GM12878 (cell line): ENCODE results near the gene STARD13. TPM values are rescaled to one million over a fixed set of nuclear protein-coding genes. Genes with fewer than 3 reads are reported as not detected.

Experiments used
- ATAC-seq: fragments of 200-7000 bp; cut with Tn5 transposase; 3 replicates; pipeline ENCODE4 v1.9.1; 2020; ENCODE audit warnings: mild to moderate bottlenecking, moderate library complexity
- BruUV-seq: library from RNA; stranded (reverse); fragments of 400-500 nt; replicated peaks from 2 replicates; lab custom pipeline; 2021; lab: Mats Ljungman, UMichigan
- CTCF ChIA-PET: fragments of 300-600 bp; sonication (Branson Sonifier 250); formaldehyde crosslinking; extraction: SDS; loops from one replicate; lab custom pipeline; 2021; ENCODE audit warnings: inconsistent platforms; lab: Yijun Ruan, JAX
- POLR2A ChIA-PET: fragments of 350-600 bp; formaldehyde crosslinking; extraction: SDS; loops from one replicate; lab custom pipeline; 2021; ENCODE audit warnings: inconsistent platforms; lab: Charles Lee
- RAD21 ChIA-PET: fragments of 300-600 bp; sonication (Branson Sonifier 250); formaldehyde crosslinking; loops from one replicate; lab custom pipeline; 2023; ENCODE audit warnings: antibody characterized with exemption; ENCODE audit not compliant: unreplicated experiment; lab: Charles Lee
- SMC1A ChIA-PET: fragments of 300-600 bp; sonication (Branson Sonifier 250); formaldehyde crosslinking; loops from one replicate; lab custom pipeline; 2023; ENCODE audit not compliant: unreplicated experiment, uncharacterized antibody; lab: Charles Lee
- DNase-seq: peaks from one replicate; pipeline ENCODE4 v3.0.0-alpha.2; 2011; ENCODE audit warnings: low read depth, low spot score
- FAIRE-seq: peaks from 3 replicates; lab custom pipeline; 2011; peaks lifted over from hg19 to GRCh38; lab: Jason Lieb, UNC
- H2AFZ ChIP-seq: 2 replicates; pipeline ENCODE4 v1.6.0; 2011; ENCODE audit warnings: low read depth, low read length, control low read depth; ENCODE audit not compliant: control insufficient read depth
- H3K27ac ChIP-seq: 2 replicates; pipeline ENCODE4 v1.5.1; 2011; ENCODE audit warnings: control low read depth; ENCODE audit not compliant: control insufficient read depth, insufficient read depth
- H3K27me3 ChIP-seq, 2 experiments: replicated peaks in 1 of 2; 2 replicates each; pipeline versions ENCODE4 v1.6.0 to v1.6.1; 2011; ENCODE audit warnings: low read length in 1 of 2; ENCODE audit not compliant: control insufficient read depth in 2 of 2, insufficient read depth in 2 of 2
- H3K36me3 ChIP-seq, 2 experiments: 2 replicates each; pipeline ENCODE4 v1.5.1; 2011; ENCODE audit warnings: low read length in 1 of 2; ENCODE audit not compliant: control insufficient read depth in 2 of 2, insufficient read depth in 2 of 2
- H3K4me1 ChIP-seq: 2 replicates; pipeline ENCODE4 v1.6.1; 2011; ENCODE audit warnings: mild to moderate bottlenecking, low read length, moderate library complexity, mixed read lengths; ENCODE audit not compliant: control insufficient read depth, insufficient read depth
- H3K4me2 ChIP-seq: 2 replicates; pipeline ENCODE4 v1.6.0; 2011; ENCODE audit warnings: control low read depth; ENCODE audit not compliant: control insufficient read depth, insufficient read depth
- H3K4me3 ChIP-seq: fragments of 200-600 bp; sonication (generic); 2 replicates; pipeline ENCODE4 v1.5.1; 2016
- H3K79me2 ChIP-seq: 2 replicates; pipeline ENCODE4 v1.6.0; 2011; ENCODE audit warnings: low read length; ENCODE audit not compliant: control insufficient read depth, insufficient read depth
- H3K9ac ChIP-seq: 2 replicates; pipeline ENCODE4 v1.8.0; 2011; ENCODE audit warnings: low read length, control low read depth, mixed read lengths; ENCODE audit not compliant: control insufficient read depth, insufficient read depth
- H3K9me3 ChIP-seq: replicated peaks from 3 replicates; pipeline ENCODE4 v1.5.1; 2011; ENCODE audit warnings: mild to moderate bottlenecking, low read length; ENCODE audit not compliant: control insufficient read depth, insufficient read depth
- H4K20me1 ChIP-seq: 2 replicates; pipeline ENCODE4 v1.6.0; 2011; ENCODE audit not compliant: control insufficient read depth, insufficient read depth
- FOXM1 ChIP-seq: IDR thresholded peaks from 2 replicates; pipeline ENCODE4 v1.6.1; 2012; ENCODE audit warnings: low read depth, mild to moderate bottlenecking, inconsistent platforms, low read length, moderate library complexity
- GABPA ChIP-seq: IDR thresholded peaks from 2 replicates; pipeline ENCODE4 v1.6.1; 2014; ENCODE audit warnings: antibody characterized with exemption, low read depth, mild to moderate bottlenecking, inconsistent platforms
- HDAC6 ChIP-seq: fragments of 200-600 bp; sonication (generic); IDR thresholded peaks from one replicate; pipeline ENCODE4 v1.8.0; 2017; ENCODE audit warnings: antibody characterized with exemption; ENCODE audit not compliant: unreplicated experiment
- IRF3 ChIP-seq: fragments of 450-650 bp; IDR thresholded peaks from 2 replicates; pipeline ENCODE4 v1.6.1; 2014; ENCODE audit warnings: mild to moderate bottlenecking
- IRF4 ChIP-seq: IDR thresholded peaks from 2 replicates; pipeline ENCODE4 v1.6.1; 2011; ENCODE audit warnings: low read depth, low read length
- MYB ChIP-seq: fragments of 150-350 bp; IDR thresholded peaks from 2 replicates; pipeline ENCODE4 v1.6.1; 2014; ENCODE audit warnings: mild to moderate bottlenecking, low read depth, low read length, borderline replicate concordance
- POLR2A ChIP-seq: IDR thresholded peaks from 2 replicates; pipeline ENCODE4 v1.6.1; 2011; ENCODE audit warnings: low read depth, mild to moderate bottlenecking, low read length
- POLR2AphosphoS2 ChIP-seq: IDR thresholded peaks from 2 replicates; pipeline ENCODE4 v1.6.1; 2011; ENCODE audit warnings: low read depth, mild to moderate bottlenecking, low read length, improper control_type of control experiment, moderate library complexity
- SMARCA5 ChIP-seq: fragments of 450-650 bp; IDR thresholded peaks from 2 replicates; pipeline ENCODE4 v1.6.1; 2017; ENCODE audit warnings: mild to moderate bottlenecking
- ZBTB40 ChIP-seq: fragments of 450-650 bp; IDR thresholded peaks from 2 replicates; pipeline ENCODE4 v1.6.1; 2016; ENCODE audit warnings: mild to moderate bottlenecking, moderate library complexity, borderline replicate concordance
- ZNF687 ChIP-seq: fragments of 450-650 bp; IDR thresholded peaks from 2 replicates; pipeline ENCODE4 v1.6.1; 2017; ENCODE audit warnings: mild to moderate bottlenecking, moderate library complexity
- ZZZ3 ChIP-seq: IDR thresholded peaks from 2 replicates; pipeline ENCODE4 v1.6.1; 2011; ENCODE audit warnings: low read depth; ENCODE audit not compliant: control insufficient read depth, insufficient read length
- WGBS: methylation state at CpG from one replicate; pipeline ENCODE4 v1.1.6; 2016; ENCODE audit warnings: low lambda C conversion rate; ENCODE audit not compliant: insufficient replicate concordance, insufficient coverage; ENCODE audit errors: missing lambda C conversion rate; 5-methylcytosine and 5-hydroxymethylcytosine counted together
- in situ Hi-C: fragments of 300-500 bp; cut with MboI; formaldehyde crosslinking; loops from 9 replicates; pipeline ENCODE4 v1.14.3; 2018; ENCODE audit warnings: mixed read lengths
- intact Hi-C: fragments of 100-400 bp; cut with micrococcal nuclease; formaldehyde crosslinking; loops from one replicate; pipeline ENCODE4 v1.14.2; 2022; ENCODE audit not compliant: unreplicated experiment
- polyA plus RNA-seq, 11 experiments: library from polyadenylated mRNA; depleted of rRNA in 4 of 11; unstranded in 6 of 11; stranded (reverse) in 5 of 11; fragments of >200 nt; fragmentation: Nextera tagmentation in 4 of 11; fragmentation: Illumina TruSeq in 1 of 11; extraction: Ambion mirVana in 4 of 11; extraction: Trizol in 1 of 11; gene quantifications; 1 replicate in 1 of 11; 2 replicates in 10 of 11; pipeline versions ENCODE4 v1.2.1 to v1.2.3, GENCODE V29; 2011 to 2016; ENCODE audit warnings: inconsistent platforms in 2 of 11, missing spikeins in 2 of 11, low read depth in 1 of 11
- total RNA-seq, 4 experiments: library from RNA; depleted of rRNA in 3 of 4; stranded (reverse); fragments of >200 nt in 3 of 4; fragmentation: Illumina TruSeq in 1 of 4; extraction: Trizol in 1 of 4; gene quantifications; 2 replicates each; pipeline versions ENCODE4 v1.2.1 to v1.2.3, GENCODE V29; 2013 to 2021
- TF ChIP-seq, protein P1 (sequence below): IDR thresholded peaks from 2 replicates; pipeline ENCODE4 v1.6.1; 2011; ENCODE audit warnings: mild to moderate bottlenecking, low read depth, low read length, moderate library complexity; ENCODE audit not compliant: insufficient replicate concordance

Gene STARD13
- total and polyA plus RNA-seq, 10 of the 15 experiments (the other 5 are each of a cell fraction or from before 2014, with no cell fraction given): 4.0 to 41.6 (median 10.1) TPM

DNA sequence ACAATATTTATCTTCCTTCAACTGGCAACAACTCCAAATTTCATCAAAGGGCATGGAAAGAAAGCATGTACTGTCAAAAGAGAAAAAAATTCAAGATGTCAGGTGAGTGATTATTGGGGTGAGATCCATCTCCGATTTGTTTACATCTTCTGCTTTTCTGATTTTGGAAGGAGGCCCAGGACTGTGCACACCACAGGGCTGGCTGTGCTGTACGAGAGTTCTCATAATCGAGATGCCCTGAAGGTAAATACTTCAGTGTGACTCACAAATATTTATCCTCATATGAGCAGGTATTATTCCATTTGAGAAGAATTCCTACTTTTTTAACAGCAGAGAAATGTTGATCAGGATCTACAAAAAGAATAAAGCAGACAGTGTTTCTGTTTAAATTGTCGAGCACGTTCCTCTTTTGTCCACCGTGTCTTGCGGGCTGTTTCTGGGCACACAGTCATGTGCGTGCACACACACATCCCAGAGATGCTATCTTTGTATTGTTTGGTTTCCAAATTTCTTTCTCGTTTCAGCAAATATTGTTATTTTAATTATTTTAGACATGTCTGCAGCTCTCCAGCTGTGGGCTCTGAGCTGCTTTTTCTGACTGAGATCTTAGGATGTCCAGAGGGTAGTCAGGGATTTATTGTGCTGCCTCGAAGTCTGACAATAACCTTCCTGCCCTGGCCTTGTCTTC, 165.6 kb downstream of the STARD13 start:
- no peak for ATAC-seq
- Histone ChIP-seq H3K79me2 (no peaks in the 10 kb centered on the region), H3K9me3 (no peaks in the 10 kb centered on the region), H3K36me3 (peaks cover 18 to 21% of the 10 kb centered on the region in 2 experiments), H4K20me1 (no peaks in the 10 kb centered on the region), H3K27me3 (no peaks in the 10 kb centered on the region), H3K4me2 (no peak overlapping the region), H3K27ac (no peak overlapping the region), H3K9ac (no peak overlapping the region), H2AFZ (no peak overlapping the region), H3K4me1 (no peaks in the 10 kb centered on the region), H3K4me3 (no peak overlapping the region)
- in situ Hi-C loops: no loop called here
- CTCF ChIA-PET: interaction anchor here (0.9 to 7.6 kb wide), 3 partner anchors 9 to 105 kb away, joined by 4 to 35 read pairs (median 4); no protein-coding TSS in a partner anchor
- 93% methylated on average over 10 of the region's 10 CpGs for WGBS
- POLR2A ChIA-PET: no interaction called here
- SMC1A ChIA-PET: interaction anchor here (5.2 kb wide), 1 partner anchor 9 kb away, joined by 35 read pairs; no protein-coding TSS in a partner anchor
- intact Hi-C loops: no loop called here
- DNase-seq: no peak
- RAD21 ChIA-PET: interaction anchor here (0.6 to 0.8 kb wide), 2 partner anchors 22 to 85 kb away, joined by 3 read pairs; no protein-coding TSS in a partner anchor
- no TSS peak for BruUV-seq
- no peak for FAIRE-seq
- TF ChIP-seq IRF3: no peak
- TF ChIP-seq POLR2A: no peak
- no peak for TF ChIP-seq POLR2AphosphoS2
- TF ChIP-seq HDAC6: no peak
- no peak for TF ChIP-seq SMARCA5
- TF ChIP-seq GABPA: no peak
- TF ChIP-seq IRF4: no peak
- no peak for TF ChIP-seq MYB
- TF ChIP-seq ZNF687: no peak
- TF ChIP-seq, protein P1, sequence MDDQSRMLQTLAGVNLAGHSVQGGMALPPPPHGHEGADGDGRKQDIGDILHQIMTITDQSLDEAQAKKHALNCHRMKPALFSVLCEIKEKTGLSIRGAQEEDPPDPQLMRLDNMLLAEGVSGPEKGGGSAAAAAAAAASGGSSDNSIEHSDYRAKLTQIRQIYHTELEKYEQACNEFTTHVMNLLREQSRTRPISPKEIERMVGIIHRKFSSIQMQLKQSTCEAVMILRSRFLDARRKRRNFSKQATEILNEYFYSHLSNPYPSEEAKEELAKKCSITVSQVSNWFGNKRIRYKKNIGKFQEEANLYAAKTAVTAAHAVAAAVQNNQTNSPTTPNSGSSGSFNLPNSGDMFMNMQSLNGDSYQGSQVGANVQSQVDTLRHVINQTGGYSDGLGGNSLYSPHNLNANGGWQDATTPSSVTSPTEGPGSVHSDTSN: no peak
- TF ChIP-seq ZBTB40: no peak
- no peak for TF ChIP-seq ZZZ3
- TF ChIP-seq FOXM1: no peak
